H1 (cell line): ENCODE results near the gene CDS2. TPM values are rescaled to one million over a fixed set of nuclear protein-coding genes. Genes with fewer than 3 reads are reported as not detected.

Experiments
- RBBP5 ChIP-seq: IDR thresholded peaks from 2 replicates; pipeline ENCODE4 v1.7.1; 2012; ENCODE audit warnings: low read depth, mild to moderate bottlenecking, inconsistent platforms, low read length, moderate library complexity, borderline replicate concordance
- SAP30 ChIP-seq: fragments of 300-600 bp; sonication (generic); IDR thresholded peaks from 2 replicates; pipeline ENCODE4 v1.7.1; 2012; ENCODE audit warnings: low read length, moderate library complexity, mild to moderate bottlenecking, inconsistent platforms; ENCODE audit not compliant: insufficient read depth, insufficient replicate concordance
- polyA plus RNA-seq, 7 experiments: library from polyadenylated mRNA; depleted of rRNA in 3 of 7; stranded (reverse) in 5 of 7; unstranded in 2 of 7; fragments of >200 nt in 5 of 7; fragments of 200-250 nt in 2 of 7; gene quantifications; 1 replicate in 5 of 7; 2 replicates in 1 of 7; 4 replicates in 1 of 7; pipeline versions ENCODE4 v1.2.1 to v1.2.3, GENCODE V29; 2011 to 2013; ENCODE audit warnings: missing spikeins in 2 of 7, mixed read lengths in 2 of 7
- total RNA-seq: library from RNA; stranded (reverse); fragmentation: NEBNext Ultra II Directional; extraction: Animal tissue kit (Norgen Biotek cat#: 25700); gene quantifications from 2 replicates; pipeline ENCODE4 v1.2.1, GENCODE V29; 2021

The CDS2 gene
- total and polyA plus RNA-seq, 2 of the 8 experiments (the other 6 are each of a cell fraction or from before 2014, with no cell fraction given) = 54.0 to 56.2 TPM

DNA sequence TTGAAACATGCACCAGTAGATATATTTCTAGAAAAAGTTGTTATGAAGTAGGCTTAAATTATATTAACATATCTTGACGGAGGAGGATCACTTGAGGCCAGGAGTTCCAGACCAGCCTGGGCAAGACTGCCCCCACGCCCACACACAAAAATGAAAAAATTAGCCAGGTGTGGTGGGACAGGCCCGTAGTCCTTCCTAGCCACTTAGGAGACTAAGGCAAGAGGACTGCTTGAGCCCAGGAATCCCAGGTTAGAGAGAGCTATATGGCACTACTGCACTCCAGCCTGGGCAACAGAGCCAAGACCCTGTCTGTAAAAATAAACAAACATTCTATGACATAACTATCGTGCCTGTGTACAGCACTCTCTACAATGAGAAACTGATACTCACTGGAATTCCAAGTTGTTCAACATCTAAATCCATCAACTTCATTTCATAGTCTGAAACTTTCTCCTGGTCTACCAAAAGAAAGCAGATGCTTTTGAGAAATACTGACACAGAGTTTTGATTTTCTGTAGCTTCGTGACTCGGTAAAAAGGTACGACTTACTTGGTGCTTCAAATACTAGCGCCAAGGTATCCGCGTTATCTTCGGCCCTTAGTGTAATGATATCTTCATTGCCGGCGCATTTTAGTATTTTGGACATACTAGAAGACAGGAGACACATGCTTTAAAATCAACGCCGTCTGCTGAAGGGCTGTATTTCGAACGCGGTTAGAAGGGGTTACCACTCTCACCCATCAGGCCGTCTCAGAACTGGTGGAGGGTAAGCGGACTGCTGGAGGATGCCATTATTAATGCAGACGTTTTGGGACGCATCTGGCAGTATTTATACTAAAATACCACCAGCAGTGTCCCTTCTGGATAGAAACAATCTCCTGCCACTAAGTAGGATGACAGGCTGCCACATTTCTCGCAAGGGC lies 8.3 kb upstream of the CDS2 start (continued):
- TF ChIP-seq RBBP5 (no peak), SAP30 (peak; percentile 50)
